GM18511 (cell line): Measurements from ENCODE around the gene PLXNB3.
A peak's percentile ranks its signal among the peaks of the same experiment; 100 is the strongest.

Experiments
- ATAC-seq: cut with Tn5 transposase; IDR thresholded peaks from one replicate; pipeline ENCODE4 v1.9.1; 2021; ENCODE audit warnings: mild to moderate bottlenecking, moderate library complexity; ENCODE audit not compliant: unreplicated experiment

PLXNB3 gene

DNA sequence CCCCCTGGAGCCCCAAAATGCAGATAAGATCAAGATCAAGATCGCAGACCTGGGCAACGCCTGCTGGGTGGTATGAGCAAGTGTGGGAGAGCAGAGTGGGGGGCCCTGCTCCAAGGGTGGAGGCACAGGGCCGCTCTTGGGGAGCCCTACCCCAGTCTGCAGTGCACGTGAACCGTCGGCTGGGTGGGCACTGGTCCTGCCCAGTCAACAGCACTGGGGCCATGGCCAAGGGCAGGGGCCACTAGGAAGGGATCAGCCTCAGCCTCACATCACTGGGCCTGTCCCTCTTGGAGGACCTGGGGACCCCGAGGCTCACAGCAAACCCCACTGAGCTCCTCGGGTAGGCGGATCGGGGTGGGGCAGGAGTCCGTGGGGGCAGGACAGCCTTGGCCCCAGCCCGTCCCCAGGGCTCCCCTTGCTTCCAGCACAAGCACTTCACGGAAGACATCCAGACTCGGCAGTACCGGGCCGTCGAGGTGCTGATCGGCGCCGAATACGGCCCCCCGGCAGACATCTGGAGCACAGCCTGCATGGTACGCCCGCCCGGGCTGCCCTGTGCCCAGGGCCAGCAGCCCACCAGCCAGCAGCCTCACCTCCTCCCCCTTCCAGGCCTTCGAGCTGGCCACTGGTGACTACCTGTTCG is 20.4 kb downstream of the PLXNB3 start:
- ATAC-seq = no peak

DNA sequence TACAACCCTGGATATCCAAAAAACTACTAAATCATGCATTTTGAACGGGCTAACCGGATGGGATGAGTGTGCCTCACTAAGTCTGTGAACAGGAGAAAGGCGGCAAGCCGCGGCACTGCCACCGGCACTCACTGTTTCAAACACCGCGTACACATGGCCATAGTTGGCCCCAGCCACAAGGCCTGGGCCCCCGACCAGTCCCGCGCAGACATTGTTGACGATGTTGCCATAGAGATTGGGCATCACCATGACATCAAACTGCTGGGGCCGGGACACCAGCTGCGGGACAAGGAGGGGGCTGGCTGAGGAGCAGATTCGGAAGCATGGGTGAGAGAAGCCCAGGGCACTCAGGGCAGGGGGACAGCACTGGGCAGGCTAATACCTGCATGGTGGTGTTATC is 22.6 kb downstream of the PLXNB3 start:
- ATAC-seq = no peak

DNA sequence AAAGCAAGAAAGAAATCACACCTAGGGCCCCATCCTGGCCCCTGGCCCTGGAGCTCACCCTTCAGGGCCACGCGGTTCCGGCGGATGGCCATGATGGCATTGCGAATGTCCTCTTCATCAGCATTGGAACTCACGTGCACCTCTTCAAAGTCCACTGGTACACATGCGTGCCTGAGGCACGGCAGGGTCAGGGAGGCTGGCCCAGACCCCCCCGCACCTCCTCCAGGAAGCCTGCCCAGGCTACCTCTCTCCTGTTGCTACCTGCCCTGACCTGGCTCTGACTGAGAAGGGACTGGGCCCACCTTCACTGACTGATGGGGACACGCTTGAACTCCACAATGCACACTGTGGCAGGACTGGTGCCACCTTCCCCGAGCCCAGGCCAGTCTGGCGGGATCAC is 25.6 kb downstream of the PLXNB3 start:
- no peak for ATAC-seq

DNA sequence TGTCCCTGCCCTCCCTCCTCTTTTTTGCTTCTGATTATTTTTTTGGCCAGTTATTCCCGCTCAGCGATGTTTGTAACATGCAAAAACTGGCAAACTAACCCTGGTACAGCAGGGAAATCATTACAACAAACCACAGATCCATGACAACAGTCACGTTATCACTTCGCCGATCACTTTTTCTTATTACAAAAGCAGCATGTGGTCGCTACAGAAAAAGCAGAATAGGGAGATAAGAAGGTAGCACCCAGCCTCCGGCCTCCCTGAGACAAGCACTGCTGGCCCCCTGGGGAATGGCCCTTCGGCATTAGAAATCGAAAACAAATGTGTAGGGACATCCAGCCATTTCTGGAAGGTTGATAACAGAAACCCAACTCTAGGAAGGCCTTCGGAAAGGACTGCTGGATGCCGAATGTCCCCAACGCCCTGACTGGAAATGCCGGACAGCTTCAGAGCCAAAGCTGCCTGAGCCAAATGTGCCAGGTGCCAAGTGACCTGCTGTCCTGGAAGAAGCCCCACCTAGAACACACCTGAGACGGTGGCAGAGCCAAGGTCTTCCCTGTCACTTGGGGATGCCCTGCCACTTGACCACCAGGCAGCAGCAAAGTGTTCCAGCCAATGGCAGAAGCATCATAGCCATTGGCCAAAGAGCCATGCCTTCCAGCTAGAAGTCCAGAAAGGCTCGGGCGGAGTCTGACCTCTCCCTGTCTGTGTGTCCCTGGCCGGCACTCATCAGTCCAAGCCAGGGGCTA is 27.2 kb downstream of the PLXNB3 start:
- no peak for ATAC-seq

DNA sequence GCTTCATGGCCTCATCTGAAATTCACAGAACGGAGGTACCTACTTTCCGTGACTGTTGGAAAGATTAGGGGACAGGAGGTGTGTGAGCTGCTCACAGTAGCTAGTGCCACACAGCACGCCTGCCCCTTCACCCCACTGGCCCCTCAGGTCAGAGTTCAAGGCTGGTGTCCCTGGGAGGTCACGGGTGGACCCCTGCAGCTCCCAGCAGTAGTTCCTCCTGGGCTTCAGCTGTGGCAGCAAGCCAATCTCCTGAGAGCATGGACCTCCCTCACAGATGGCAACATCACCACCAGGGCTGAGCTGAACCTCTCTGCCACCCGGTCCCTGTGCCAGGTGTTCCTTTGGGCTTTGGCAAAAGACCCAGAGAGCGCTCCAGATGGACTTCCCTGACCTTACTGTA is 28.3 kb downstream of the PLXNB3 start:
- ATAC-seq = no peak

DNA sequence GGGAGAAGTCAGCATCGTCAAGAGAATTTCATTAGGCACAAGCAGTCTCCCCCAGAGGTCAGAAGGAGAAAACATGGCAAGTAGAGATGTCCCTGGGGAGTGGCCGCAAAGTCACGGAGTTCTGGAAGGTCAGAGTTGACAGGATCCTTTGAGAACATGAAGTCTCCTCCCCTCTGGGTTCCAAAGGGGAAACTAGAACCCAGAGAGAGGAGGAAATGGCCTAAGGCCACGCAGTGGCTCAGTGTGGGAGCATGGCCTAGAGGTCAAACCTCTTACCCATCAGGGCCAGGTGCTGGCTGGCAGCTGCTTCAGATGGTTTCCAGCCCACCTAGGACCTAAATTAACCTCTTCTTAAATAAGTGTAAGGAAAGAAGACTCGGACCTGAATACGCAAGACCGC is 29.2 kb downstream of the PLXNB3 start:
- ATAC-seq = no peak

DNA sequence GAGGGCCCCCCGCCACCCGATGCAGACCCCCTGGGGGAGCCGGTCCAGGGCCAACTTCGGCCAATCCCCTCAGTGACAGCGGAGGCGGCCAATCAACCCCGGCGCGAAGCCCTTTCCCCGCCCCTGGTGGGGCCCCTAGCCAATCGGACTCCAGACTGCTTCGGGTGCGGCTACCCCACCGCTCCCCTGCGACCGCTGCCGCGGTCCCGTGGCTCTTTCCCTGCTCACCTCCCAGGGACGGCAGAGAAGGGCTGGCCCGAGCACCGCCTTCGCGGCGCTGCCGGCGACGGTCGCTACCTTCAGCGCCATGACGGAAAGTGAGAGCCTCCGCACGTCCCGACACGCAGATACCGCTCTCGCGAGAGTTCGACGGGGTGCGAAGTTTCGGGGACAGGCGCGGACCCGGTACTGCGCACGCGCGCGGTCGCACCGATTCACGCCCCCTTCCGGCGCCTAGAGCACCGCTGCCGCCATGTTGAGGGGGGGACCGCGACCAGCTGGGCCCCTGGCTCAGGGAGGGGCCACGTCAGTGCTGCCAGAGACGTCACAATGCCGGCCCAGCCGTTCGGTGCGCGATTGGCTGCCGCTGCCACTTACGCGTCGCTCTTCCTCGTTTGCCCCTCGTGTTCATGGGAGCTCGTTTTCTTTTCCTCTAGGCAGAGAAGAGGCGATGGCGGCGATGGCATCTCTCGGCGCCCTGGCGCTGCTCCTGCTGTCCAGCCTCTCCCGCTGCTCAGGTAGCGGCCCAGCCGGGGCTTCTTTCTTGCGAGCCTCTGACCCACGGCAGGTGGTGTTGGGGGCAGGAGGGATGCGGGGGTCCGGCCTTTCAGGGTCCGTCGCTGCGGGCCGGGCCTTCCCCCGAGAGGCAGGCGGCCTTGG is 30.2 kb downstream of the PLXNB3 start, which contains the start of the genes IDH3G and SSR4:
Gene IDH3G, minus strand, starts transcription at position 358 of the 879 bp plus-strand sequence. Its CDS starts 49 bp downstream, at position 309.
Gene SSR4, plus strand, starts transcription at position 651 of the 879 bp plus-strand sequence. Its CDS starts 20 bp downstream, at position 671.
- ATAC-seq = peak; percentile 91

DNA sequence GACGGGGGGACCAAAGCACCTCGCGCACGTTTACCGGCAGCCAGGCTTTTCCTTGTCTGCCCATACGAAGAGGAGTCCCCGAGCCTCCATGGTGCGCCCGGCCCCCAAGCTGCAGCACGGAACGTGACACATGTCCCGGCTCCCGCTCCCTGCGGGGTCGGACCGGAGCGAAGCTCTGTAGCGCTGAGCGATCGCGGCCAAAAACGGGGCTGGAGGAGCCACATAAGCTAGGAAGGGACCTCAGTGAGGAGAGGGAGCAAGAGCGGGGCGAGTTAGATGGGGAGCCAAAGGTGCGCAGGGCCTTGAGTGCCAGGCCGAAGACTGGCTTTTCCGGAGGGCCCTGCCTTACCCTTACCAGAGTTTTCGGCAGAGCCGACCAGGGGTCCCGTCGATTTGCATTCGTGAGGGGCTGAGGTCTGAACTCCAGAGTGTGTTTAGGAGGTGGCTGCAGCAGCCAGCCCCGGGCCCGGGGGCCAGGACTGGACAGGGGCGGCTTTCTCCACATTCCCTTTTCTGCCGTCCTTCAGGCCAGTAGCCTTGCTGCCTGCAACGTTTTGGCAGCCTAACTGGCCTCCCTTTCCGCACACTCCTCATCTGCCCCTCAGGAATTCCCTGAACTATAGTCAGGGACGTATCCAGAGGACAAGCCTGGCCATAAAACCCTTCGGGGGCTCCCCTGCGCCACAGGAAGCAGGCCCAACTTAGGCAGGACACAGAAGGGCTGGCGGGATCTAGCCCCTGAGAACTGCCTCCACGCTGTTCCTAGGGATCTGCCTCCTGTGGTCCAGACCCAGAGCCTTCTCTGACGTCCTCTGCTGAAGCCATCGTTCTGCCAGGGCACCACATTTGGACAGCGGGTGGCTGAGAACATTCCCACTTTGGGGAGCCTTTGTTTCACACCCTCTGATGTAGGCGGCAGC is 31.1 kb downstream of the PLXNB3 start:
- ATAC-seq = peak; percentile 4

DNA sequence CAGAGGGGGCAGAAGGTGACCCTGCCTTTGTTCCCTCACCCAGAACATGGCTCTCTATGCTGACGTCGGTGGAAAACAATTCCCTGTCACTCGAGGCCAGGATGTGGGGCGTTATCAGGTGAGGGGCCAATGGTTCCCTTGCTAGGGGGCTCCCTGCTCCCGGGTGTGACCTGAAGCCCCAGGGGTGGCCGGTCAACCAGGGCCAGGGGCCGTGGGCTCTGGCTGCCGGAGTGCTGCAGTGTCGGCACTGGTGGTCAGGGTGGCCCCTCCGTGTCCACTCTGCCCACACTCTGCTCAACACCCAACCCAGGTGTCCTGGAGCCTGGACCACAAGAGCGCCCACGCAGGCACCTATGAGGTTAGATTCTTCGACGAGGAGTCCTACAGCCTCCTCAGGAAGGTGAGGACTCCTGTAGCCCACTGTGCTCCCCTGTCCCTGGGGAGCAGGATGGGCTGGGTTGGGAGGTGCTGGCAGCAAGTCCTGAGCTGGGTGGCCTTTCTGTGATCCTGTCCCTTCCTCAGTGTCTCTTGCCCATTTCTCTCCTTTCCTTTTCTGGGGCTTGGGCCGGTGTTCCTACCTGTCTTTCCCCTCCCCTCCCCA is 33.5 kb downstream of the PLXNB3 start:
- no peak for ATAC-seq

DNA sequence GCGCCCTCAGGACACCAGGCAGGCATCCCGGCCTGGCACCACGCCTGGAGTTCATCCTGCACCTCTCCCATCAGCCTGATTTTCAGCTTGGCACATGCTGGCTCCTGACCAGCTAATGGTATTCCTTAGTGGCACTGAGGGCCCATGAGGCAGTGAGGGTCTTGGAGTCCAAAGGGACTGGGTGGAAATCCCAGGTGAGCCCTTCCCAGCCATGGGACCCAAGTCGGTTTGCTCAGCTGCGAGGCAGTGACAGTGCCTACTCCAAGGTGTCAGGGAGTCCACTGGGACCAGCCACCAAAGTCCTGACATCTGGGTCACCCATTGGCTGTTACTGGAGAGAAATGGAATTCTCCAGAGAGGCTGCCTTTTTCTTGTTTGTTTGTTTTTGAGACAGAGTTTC is 35.3 kb downstream of the PLXNB3 start:
- no peak for ATAC-seq

DNA sequence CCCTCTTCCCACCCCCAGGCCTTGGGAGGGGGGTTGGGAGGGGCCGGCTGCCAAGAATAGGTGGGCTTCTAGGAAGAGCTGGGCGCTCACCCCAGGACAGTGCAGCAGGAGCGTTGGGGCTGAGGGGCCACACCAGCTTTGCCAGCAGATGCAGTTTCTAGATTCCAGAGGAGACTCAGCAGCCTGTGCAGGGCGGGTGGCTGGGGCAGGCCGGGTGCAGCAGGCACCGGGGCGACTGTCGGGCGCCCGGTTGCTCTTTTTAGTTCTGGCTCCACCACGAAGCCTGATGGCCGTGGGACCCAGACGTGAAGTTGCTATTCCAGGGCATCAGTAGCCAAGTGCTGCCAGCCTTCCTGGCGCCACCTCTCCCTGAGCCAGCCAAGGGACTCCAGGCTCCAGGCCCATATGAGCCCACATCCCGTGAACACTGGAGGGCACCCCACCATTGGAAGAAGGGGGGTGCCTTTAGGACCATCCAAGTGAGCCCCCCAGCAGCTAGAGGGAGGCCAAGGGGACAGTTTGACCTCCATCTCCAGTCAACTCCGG is 36.2 kb downstream of the PLXNB3 start:
- no peak for ATAC-seq

DNA sequence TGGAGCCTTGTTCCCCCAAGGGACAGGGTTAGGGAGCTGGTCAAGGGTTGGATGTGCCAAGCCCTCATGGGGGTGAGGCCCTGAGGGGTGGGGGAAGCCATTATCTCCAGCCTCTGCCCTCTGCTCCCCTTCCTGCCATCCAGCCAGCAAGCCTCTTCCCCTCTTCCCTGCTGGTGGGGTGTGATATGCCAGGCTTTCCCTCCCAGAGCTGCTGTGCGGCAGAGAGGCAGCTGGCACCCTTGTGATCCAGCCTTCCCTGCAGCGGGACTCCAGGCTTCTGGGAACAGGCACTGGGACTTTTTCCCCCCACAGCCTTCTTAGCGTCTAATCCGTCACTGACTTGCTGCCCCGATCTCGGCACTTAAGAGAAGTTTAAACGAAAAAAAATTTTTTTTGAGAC is 36.7 kb downstream of the PLXNB3 start:
- ATAC-seq = no peak

DNA sequence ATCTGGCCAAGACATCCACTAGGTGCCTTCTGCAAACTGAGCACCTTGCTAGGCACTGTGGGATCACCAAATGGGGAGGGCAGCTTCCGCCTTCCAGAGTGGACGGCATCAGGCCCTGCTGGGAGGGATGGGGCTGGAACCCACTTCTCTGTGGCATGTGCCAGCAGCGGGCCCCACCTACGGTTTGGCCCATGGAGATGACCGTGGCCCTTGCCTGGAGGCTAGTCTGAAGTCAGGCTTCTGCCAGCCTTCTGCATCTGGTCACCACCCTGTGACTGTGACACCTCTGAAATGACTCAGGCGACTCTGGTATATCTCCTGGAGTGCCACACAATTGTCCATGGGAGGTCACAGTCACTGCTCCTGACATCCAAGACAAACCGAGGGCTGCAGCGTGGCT is 37.6 kb downstream of the PLXNB3 start:
- no peak for ATAC-seq

DNA sequence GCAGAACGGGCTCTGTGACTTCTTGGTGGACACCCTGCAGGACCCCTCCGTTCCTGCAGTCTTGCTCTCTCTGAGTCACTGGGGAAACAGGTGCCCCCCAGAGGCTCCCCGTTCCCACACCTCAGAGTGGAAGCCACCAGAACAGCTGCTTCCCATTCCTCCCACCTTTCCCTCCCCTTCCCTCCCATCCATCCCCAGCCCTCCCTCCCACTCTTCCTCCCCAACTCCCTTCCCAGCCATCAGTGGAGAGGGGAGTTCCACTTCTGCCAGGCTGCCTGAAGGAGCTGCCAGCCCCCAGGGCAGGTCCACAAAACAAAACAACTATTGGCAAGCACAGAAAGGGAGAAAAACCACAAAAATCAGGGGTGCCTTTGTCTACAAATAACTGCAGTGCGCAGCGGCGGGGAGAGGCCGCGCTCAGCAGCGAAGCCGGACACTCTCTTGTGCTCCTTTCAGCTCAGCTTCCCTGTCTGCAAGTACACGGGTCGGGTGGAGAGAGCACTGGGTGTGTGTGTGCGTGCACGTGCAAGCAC is 38.5 kb downstream of the PLXNB3 start:
- ATAC-seq = no peak

DNA sequence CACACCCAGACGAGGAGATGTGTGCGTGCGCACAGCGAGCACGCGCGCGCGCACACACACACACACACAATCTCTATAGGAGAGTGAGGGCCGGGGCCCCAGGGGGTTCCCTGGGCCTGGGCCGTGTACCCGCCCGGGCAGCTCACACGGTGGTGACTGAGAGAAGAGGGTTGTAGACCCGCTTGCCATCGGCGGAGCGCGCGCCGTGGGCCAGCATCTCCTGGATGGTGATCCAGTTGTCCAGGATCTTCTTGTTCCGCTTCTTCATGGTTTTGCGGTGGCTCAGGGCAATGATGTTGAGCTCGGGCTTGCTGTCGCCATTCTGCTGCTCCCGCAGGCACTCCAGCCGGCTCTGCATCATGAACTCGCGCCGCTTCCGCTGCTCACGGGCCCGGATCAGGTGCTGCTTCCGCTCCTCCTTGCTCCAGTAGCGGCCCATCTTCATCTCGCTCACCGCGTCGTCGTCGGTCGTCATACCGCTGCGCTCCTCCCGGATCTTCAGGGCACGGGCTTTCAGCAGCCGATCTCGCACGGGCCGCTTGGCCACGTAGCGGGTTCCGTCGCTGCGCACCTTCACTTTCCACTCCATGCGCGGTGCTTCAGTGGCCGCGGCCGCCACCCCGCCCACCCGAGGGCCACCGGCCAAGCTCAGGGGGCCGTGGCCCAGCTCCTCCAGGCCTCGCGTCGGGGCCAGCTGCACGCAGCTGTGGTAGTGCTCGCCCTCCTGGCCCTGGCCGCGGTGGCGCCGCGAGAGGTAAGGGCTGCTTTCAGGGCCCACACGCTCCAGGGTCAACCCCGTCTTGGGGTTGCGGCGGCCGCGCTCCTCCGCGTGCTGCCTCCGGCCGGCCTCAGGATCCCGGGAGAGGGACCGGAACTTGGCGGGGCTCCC is 39.4 kb downstream of the PLXNB3 start:
- ATAC-seq = no peak

DNA sequence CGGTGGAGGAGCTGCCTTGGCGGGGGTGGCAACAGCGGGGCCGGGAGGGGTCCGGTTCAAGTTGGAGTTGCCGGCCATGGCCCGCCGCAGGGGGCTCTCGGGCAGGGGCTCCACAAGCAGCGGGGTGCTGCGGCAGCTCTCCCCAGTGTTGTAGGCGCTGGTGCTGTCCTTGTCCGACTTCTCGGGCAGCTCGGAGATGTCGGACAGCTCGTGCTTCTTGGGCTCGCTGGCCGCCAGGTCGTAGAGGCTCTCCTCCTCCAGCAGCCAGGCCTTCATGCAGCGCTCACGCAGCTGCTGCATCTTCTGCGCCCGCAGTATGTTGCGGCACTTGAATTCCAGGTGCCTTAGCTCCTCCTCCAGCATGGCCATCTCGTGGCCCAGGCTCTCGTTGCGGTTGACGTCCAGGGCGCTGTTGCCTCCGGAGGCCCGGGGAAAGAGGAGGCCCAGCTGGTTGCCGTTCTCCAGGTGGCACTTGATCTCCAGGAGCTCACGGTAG is 40.1 kb downstream of the PLXNB3 start:
- ATAC-seq = no peak

DNA sequence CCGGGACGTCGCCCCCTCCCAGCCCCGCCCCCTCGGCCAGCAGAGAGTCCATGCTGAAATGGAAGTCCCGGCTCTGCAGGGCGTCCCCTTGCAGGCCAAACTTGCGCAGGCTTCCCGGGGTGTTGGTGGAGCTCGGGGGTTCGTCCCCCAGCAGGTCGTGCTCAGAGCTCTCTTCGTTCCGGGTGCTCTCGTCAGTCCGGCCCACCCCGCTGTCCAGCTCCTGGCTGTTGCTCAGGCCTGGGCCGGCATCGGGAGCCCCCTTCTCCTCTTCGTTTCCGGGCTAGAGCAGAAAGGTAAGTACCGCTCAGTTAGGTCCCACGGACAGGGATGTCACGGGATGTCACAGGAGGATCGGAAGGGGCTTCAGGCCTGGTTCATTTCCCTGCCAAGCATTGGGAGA is 40.6 kb downstream of the PLXNB3 start:
- ATAC-seq = no peak

DNA sequence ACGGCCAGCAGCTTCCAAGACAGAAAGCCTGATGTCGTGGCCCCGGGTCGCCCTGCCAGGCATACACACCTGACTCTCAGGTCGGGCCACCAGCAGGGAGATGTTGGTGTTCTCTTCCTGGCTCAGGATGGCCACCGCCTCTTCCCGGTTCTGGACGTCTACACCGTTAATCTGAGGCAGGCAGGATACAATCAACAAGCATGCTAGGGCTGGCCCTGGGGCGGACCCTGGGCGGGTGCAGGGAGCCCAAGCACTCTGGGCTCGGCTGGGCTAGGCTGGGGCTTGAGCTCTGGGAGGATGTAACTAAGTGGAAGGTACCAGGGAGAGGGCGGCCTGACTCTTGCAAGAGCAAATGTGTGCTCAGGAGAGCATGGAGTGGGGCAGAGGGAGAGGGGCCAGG is 41.4 kb downstream of the PLXNB3 start:
- ATAC-seq = no peak
